Hepatocyte (in vitro differentiated cells): ENCODE data around the gene SENP1.

ENCODE experiments used
- CTCF ChIP-seq: fragments of 200-600 bp; sonication (generic); IDR thresholded peaks from 2 replicates; pipeline ENCODE4 v1.5.1; 2016; ENCODE audit warnings: antibody characterized with exemption, mild to moderate bottlenecking; ENCODE audit not compliant: poor library complexity
- EZH2 ChIP-seq: fragments of 200-600 bp; sonication (generic); IDR thresholded peaks from 2 replicates; pipeline ENCODE4 v1.6.1; 2016; ENCODE audit warnings: antibody characterized with exemption, mild to moderate bottlenecking, borderline replicate concordance

GRCh38 chr12:48123169-48123568, 17.3 kb upstream of the SENP1 start:
- no peak for TF ChIP-seq CTCF
- no peak for TF ChIP-seq EZH2
